Fibroblast of mammary gland (primary cell): ENCODE results near the gene TGFBRAP1.
"Not testable (repeated sequence)": the region's sequence is repeated elsewhere in the genome, so short reads cannot be mapped to it uniquely, and the experiment has no call there.

Experiments used
- DNase-seq: peaks from one replicate; pipeline ENCODE4 v3.0.0-alpha.2; 2010; ENCODE audit warnings: low read depth
- H3K4me3 ChIP-seq: 2 replicates; pipeline ENCODE4 v1.5.1; 2011; ENCODE audit warnings: low read depth, mild to moderate bottlenecking, low read length, moderate library complexity; ENCODE audit not compliant: control insufficient read depth
- TF ChIP-seq, protein P1 (sequence below): conservative IDR thresholded peaks from 2 replicates; pipeline ENCODE4 v1.5.1; 2011; ENCODE audit warnings: low read depth, low read length, inconsistent platforms; ENCODE audit not compliant: control insufficient read depth, insufficient read depth

Gene TGFBRAP1

DNA sequence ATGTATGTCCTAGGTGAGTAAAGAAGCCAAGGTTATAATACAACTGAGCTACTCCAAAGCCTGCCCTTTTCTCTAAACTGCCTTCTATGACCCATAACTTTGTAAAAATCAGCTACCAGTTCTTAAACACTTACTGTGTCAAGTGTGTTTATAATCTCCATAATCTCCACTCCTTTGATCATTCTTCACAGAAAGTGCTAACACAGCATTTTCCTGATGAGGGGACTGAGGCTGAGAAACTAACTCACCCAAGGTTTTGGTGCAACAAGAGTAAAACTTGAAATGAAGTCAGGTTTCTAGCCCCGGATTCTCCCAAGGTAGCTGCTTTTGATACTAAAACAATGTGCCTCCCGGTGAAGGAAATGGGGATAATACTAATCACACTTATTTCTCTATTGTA is 5.9 kb upstream of the TGFBRAP1 start:
- no peak overlapping the region for H3K4me3 ChIP-seq
- DNase-seq, result no peak
- TF ChIP-seq, protein P1, sequence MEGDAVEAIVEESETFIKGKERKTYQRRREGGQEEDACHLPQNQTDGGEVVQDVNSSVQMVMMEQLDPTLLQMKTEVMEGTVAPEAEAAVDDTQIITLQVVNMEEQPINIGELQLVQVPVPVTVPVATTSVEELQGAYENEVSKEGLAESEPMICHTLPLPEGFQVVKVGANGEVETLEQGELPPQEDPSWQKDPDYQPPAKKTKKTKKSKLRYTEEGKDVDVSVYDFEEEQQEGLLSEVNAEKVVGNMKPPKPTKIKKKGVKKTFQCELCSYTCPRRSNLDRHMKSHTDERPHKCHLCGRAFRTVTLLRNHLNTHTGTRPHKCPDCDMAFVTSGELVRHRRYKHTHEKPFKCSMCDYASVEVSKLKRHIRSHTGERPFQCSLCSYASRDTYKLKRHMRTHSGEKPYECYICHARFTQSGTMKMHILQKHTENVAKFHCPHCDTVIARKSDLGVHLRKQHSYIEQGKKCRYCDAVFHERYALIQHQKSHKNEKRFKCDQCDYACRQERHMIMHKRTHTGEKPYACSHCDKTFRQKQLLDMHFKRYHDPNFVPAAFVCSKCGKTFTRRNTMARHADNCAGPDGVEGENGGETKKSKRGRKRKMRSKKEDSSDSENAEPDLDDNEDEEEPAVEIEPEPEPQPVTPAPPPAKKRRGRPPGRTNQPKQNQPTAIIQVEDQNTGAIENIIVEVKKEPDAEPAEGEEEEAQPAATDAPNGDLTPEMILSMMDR, result no peak

DNA sequence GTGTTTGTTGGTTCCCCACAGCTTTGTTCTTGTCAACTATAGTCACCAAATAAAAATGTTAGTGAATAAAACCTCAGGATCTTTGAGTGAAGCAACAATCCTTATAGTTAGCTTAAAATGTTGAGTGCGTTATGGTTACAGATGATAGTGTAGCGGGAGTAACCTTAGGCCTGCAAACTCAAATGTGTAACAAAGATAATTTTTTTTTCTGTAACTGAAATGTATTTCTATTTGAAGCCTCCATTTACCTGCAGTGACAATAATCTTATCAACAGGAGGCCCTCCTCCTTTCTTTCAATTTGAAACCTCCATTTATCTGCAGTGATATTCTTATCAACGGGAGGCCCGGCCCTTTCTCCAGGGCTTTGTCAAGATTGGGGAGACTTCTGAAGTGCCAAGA is 4.7 kb upstream of the TGFBRAP1 start:
- DNase-seq, result no peak
- H3K4me3 ChIP-seq, result no peak overlapping the region
- TF ChIP-seq, protein P1, result no peak

DNA sequence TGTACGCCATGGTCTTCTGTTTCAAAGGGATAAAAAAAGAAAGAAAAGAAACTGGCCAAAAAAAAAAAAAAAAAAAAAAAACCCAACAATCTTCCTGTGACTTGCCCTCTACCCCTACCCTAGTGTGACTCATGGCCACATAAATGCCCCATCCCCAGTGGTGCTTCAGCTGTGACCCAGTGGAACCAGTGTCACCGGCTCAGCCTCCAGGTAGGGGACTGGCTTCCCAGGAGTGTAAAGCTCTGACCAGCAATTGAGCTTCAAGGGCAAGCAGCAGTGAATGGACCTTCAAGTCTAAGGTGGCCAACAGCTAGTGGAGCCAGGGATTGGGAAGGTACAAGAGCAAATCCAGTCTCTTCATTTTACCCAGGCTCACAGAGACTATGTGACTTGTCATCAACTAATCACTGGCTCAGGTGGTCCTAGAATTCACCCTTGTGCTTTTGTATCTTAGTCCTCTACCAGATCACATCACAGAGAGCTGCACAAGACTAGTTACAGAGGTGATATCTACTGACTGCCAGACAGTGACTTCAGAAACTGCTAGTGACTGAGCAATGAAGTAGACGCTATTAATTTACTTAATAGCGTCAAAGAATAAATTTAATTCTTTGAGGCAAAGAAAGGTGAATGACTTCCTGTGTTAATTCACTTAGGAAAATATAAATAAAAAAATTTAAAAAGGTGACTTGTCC is 1.3 kb upstream of the TGFBRAP1 start:
- no peak overlapping the region for H3K4me3 ChIP-seq
- no peak for DNase-seq
- TF ChIP-seq, protein P1, result no peak

DNA sequence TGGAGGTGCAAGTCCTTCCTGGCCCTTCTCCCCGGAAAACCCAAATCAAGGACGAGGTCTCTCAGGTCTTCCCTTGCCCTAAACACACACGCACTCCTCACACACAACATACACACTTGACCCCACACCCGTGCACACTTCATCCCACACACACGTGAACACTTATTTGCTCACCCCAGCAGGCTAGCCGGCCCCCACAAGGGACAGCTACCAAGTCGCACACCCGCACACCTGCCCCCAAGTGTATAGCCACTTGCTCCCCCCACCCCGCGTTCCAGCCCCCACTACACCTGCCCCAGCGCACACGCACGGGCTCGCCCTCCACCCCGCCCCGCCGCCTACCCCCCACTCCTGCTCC is 359 bp downstream of the TGFBRAP1 start:
- H3K4me3 ChIP-seq, result peak overlapping the region; percentile 73
- DNase-seq, result no peak

DNA sequence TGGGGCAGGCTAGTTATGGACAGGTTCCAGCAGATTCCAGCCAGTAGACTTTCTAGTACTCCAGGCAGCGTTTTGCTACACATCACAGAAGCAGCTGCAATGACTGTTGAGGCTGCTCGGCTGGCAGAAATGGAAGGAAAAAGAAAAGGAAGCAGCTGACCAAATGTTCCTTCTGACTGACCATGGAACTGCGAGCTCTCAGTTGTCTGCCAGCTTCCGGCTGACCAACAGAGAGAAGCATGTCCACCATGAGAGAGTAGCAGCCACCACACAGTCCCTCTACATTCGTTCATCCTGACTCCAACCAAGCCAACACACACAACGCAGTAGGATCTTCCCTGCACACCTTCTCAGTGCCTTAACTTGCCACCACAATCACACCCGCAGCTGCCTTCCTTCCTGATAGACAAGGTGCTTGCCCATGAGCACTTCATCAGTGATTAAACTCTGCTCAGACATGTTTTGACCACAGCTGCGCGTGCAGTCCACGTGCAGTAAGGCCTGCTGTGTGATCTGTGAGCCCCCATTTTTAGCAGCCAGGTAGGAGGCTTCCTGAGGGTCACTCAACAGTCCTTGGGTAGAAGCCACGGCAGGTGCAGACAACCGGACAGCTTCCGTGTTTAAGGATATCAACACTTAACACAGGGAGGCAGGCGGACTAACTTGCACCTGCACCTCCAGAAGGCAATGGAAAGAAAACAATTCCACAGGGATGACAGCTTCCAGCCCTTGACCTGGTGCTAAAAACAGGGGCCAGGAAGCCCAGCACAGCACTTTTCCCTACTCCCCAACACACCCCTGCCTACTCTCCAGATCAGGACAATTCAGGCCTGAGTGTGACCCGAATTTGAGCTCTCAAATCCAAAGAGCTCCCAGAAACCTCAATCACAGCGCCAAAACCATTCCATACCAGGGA is 996 bp downstream of the TGFBRAP1 start:
- DNase-seq, result peak; percentile 53
- TF ChIP-seq, protein P1, result no peak
- H3K4me3 ChIP-seq, result peak overlapping the region; percentile 73

More for the DNA sequence above, 359 bp downstream of the TGFBRAP1 start:
- TF ChIP-seq, protein P1, result no peak

DNA sequence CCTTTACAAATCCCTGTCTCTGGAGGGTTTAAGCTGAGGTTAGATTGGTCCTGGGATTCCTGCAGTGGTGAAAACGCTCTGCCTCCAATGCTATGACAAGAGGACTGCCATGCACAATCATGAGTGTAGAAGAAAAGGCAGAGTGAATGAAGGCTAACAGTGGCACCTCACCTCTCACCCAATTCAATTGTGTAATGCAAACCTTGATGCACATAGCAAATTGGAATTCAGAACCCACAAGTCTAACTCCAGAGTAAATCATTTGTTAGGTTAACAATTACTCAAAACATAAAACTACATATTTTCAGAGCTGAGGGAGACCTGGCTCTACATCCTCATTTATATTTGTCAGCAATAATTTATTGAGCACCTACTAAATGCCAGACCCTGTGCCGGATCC is 1.8 kb downstream of the TGFBRAP1 start:
- no peak overlapping the region for H3K4me3 ChIP-seq
- TF ChIP-seq, protein P1, result no peak
- DNase-seq, result no peak

DNA sequence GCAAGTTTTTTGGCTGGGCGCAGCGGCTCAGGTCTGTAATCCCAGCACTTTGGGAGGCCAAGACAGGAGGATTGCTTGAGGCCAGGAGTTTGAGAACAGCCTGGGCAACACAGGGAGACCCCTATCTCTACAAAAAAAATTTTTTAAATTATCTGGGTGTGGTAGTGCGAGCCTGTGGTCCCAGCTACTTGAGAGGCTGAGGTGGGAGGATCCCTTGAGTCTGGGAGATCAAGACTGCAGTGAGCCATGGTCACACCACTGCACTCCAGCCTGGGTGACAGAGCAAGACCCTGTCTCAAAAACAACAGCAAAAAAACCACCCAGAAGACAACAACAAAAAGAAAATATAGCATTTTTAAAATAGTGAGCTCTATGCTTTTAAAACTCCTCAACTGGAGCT is 2.3 kb downstream of the TGFBRAP1 start:
- H3K4me3 ChIP-seq, DNase-seq: not testable (repeated sequence)
